ENCODE measurements around the gene SBSN. TPM values are rescaled to one million over a fixed set of nuclear protein-coding genes. Genes with fewer than 3 reads are reported as not detected.
"Not testable (repeated sequence)": the region's sequence is repeated elsewhere in the genome, so short reads cannot be mapped to it uniquely, and the experiment has no call there.

The SBSN gene
- total RNA-seq, 1 experiment from 2014 or later: 0.30 TPM

GRCh38 chr19:35474594-35474993 is 53.5 kb downstream of the SBSN start:
- not testable (repeated sequence) for H3K9me3 ChIP-seq, H3K27me3 ChIP-seq, H3K4me3 ChIP-seq, H3K36me3 ChIP-seq, DNase-seq

DNA sequence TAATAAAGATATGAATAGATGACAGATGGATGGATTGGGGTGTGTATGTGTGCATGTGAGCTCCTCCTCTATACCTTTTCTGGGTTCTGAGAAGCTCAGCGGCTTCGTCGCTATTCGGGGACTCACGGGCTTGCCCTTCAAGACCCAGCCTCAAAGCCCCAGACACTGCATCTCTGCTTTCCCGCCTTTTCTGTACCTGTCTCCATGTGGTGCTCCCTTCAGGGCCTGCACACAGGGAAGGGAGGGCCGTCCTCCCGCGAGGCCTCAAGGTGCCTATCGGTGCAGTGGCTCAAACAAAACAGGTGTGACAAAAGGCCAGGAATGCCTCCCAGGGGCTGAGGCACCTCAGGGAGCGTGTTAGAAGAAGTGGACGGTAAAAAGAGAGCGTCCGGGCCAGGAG is 54.0 kb downstream of the SBSN start:
- no peak for DNase-seq
- H3K9me3 ChIP-seq: no peaks in the 10 kb centered on the region
- H3K4me3 ChIP-seq: no peak overlapping the region
- H3K36me3 ChIP-seq: no peaks in the 10 kb centered on the region
- peaks cover 2% of the 10 kb centered on the region; the same call in 1 of the 2 replicates for H3K27me3 ChIP-seq

Other genes with a start within 250 kb of the SBSN start
- not detected in 2 replicates for gene HAMP, start 245.8 kb downstream of the SBSN start, total RNA-seq (2014; rRNA removed; shearing (Covaris generic); ENCODE audit: low replicate concordance)
- not detected in 2 replicates for gene MAG, start 236.2 kb downstream of the SBSN start, total RNA-seq (2014; rRNA removed; shearing (Covaris generic); ENCODE audit: low replicate concordance)
- not detected in 2 replicates for gene CD22, start 199.1 kb downstream of the SBSN start, total RNA-seq (2014; rRNA removed; shearing (Covaris generic); ENCODE audit: low replicate concordance)
- gene FFAR1, start 180.4 kb downstream of the SBSN start, total RNA-seq (2014; rRNA removed; shearing (Covaris generic); ENCODE audit: low replicate concordance): not detected in 2 replicates
- gene FFAR3, start 169.9 kb downstream of the SBSN start, total RNA-seq (2014; rRNA removed; shearing (Covaris generic); ENCODE audit: low replicate concordance): not detected in 2 replicates
- not detected in 2 replicates for gene GPR42, start 157.2 kb downstream of the SBSN start, total RNA-seq (2014; rRNA removed; shearing (Covaris generic); ENCODE audit: low replicate concordance)
- gene FFAR2, start 80.1 kb downstream of the SBSN start, total RNA-seq (2014; rRNA removed; shearing (Covaris generic); ENCODE audit: low replicate concordance): not detected in 2 replicates
- gene KRTDAP, start 37.8 kb downstream of the SBSN start, total RNA-seq (2014; rRNA removed; shearing (Covaris generic); ENCODE audit: low replicate concordance): not detected in 2 replicates
- not detected in 2 replicates for gene DMKN, start 14.7 kb downstream of the SBSN start, total RNA-seq (2014; rRNA removed; shearing (Covaris generic); ENCODE audit: low replicate concordance)
- gene GAPDHS, start 5.1 kb upstream of the SBSN start, total RNA-seq (2014; rRNA removed; shearing (Covaris generic); ENCODE audit: low replicate concordance): not detected in 2 replicates
- gene TMEM147, start 17.3 kb upstream of the SBSN start, total RNA-seq (2014; rRNA removed; shearing (Covaris generic); ENCODE audit: low replicate concordance): 180 and 203 TPM in 2 replicates
- not detected in 2 replicates for gene ATP4A, start 35.3 kb upstream of the SBSN start, total RNA-seq (2014; rRNA removed; shearing (Covaris generic); ENCODE audit: low replicate concordance)
- not detected in 2 replicates for gene PMIS2, start 57.9 kb upstream of the SBSN start, total RNA-seq (2014; rRNA removed; shearing (Covaris generic); ENCODE audit: low replicate concordance)
- 12.8 and 18.2 TPM in 2 replicates for gene HAUS5, start 84.4 kb upstream of the SBSN start, total RNA-seq (2014; rRNA removed; shearing (Covaris generic); ENCODE audit: low replicate concordance)
- gene RBM42, start 100.7 kb upstream of the SBSN start, total RNA-seq (2014; rRNA removed; shearing (Covaris generic); ENCODE audit: low replicate concordance): 103 and 144 TPM in 2 replicates
- not detected in 2 replicates for gene ETV2, start 113.4 kb upstream of the SBSN start, total RNA-seq (2014; rRNA removed; shearing (Covaris generic); ENCODE audit: low replicate concordance)
- gene COX6B1, start 120.0 kb upstream of the SBSN start, total RNA-seq (2014; rRNA removed; shearing (Covaris generic); ENCODE audit: low replicate concordance): 377 and 417 TPM in 2 replicates
- not detected in 2 replicates for gene UPK1A, start 138.2 kb upstream of the SBSN start, total RNA-seq (2014; rRNA removed; shearing (Covaris generic); ENCODE audit: low replicate concordance)
- not detected in 2 replicates for gene ZBTB32, start 176.2 kb upstream of the SBSN start, total RNA-seq (2014; rRNA removed; shearing (Covaris generic); ENCODE audit: low replicate concordance)
- gene KMT2B, start 189.7 kb upstream of the SBSN start, total RNA-seq (2014; rRNA removed; shearing (Covaris generic); ENCODE audit: low replicate concordance): 2.3 and 6.0 TPM in 2 replicates
- gene IGFLR1, start 214.1 kb upstream of the SBSN start, total RNA-seq (2014; rRNA removed; shearing (Covaris generic); ENCODE audit: low replicate concordance): 0.27 and 2.4 TPM in 2 replicates
- 16.3 and 19.8 TPM in 2 replicates for gene U2AF1L4, start 217.1 kb upstream of the SBSN start, total RNA-seq (2014; rRNA removed; shearing (Covaris generic); ENCODE audit: low replicate concordance)
- gene PSENEN, start 217.3 kb upstream of the SBSN start, total RNA-seq (2014; rRNA removed; shearing (Covaris generic); ENCODE audit: low replicate concordance): 37.6 and 76.2 TPM in 2 replicates
- 2.4 and 4.1 TPM in 2 replicates for gene LIN37, start 220.3 kb upstream of the SBSN start, total RNA-seq (2014; rRNA removed; shearing (Covaris generic); ENCODE audit: low replicate concordance)
- gene HSPB6, start 228.7 kb upstream of the SBSN start, total RNA-seq (2014; rRNA removed; shearing (Covaris generic); ENCODE audit: low replicate concordance): not detected in 2 replicates
- gene PROSER3, start 229.9 kb upstream of the SBSN start, total RNA-seq (2014; rRNA removed; shearing (Covaris generic); ENCODE audit: low replicate concordance): 0.47 and 8.9 TPM in 2 replicates
- gene ARHGAP33, start 247.3 kb upstream of the SBSN start, total RNA-seq (2014; rRNA removed; shearing (Covaris generic); ENCODE audit: low replicate concordance): 0.42 and 1.6 TPM in 2 replicates